ENCODE measurements around the gene PRKN. TPM values are rescaled to one million over a fixed set of nuclear protein-coding genes. Genes with fewer than 3 reads are reported as not detected.
A peak's percentile ranks its signal among the peaks of the same experiment; 100 is the strongest.

PRKN gene
- total and polyA plus RNA-seq, 5 donors from 2014 or later: 0.24 to 3.7 (median 2.5) TPM

DNA sequence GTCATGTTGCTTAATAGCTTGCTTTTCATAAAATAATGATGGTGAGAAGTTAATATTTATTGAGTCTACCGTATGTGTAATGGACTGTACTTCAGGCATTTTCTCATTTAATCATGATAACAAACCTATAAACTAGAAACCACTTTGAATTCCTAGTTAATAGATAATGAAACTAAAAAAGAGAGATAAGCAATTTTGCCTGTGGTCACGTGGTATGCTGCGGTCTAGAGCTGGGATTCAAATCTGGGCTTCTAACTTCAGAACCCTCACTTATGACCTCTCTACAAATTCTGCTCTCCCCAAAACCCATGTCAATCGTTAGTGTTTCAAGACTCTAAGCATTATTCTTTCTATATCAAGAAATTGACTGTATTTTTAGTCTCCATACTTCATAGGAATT is 700.7 kb downstream of the PRKN start:
- Mint-ChIP-seq H3K36me3 (peaks cover 6% of the 10 kb centered on the region), H3K27me3 (no peaks in the 10 kb centered on the region), H3K4me3 (no peak overlapping the region), H3K9me3 (peaks cover 3 to 21% (median 6%) of the 10 kb centered on the region in 7 donors), H3K27ac (no peak overlapping the region), H3K4me1 (no peaks in the 10 kb centered on the region)
- Histone ChIP-seq H3K9me3 (ENCODE audit: control insufficient read depth in 2 of 2, low read length in 2 of 2) (peaks cover 0 to 2% of the 10 kb centered on the region in 2 experiments), H3K27me3 (ENCODE audit: control insufficient read depth, insufficient read depth, low read length) (no peaks in the 10 kb centered on the region), H3K27ac (ENCODE audit: insufficient read depth, low read length, poor library complexity, severe bottlenecking) (no peak overlapping the region), H3K4me1 (ENCODE audit: control insufficient read depth, insufficient read depth, low read length, poor library complexity, severe bottlenecking) (no peaks in the 10 kb centered on the region), H3K4me3 (ENCODE audit: low read depth, low read length) (no peak overlapping the region), H3K36me3 (ENCODE audit: control insufficient read depth, insufficient read depth, low read length) (no peaks in the 10 kb centered on the region)
- no peak for ATAC-seq (ENCODE audit: low read depth in 2 of 2)
- no peak for DNase-seq

DNA sequence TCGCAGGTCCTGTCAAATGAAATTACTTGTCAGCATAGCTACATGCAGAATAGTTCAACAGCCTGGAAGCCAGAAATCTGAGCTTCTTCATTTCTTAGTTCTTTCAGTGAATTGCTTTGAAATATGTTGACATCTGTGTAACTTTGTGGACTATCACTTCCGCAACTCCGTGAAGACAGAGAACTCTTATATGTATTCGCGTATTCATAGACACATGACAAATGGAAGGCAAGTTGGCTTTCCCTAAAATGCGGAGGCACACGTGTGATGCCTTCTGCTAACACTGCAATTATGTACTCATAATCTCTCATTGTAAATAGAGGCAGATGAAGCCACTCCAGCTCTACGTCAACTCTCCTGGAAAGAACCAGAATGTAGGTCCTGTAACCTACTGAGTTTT is 701.5 kb downstream of the PRKN start:
- H3K27me3 Mint-ChIP-seq: no peaks in the 10 kb centered on the region
- no peaks in the 10 kb centered on the region for H3K4me1 ChIP-seq (ENCODE audit: control insufficient read depth, insufficient read depth, low read length, poor library complexity, severe bottlenecking)
- no peak overlapping the region for H3K27ac ChIP-seq (ENCODE audit: insufficient read depth, low read length, poor library complexity, severe bottlenecking)
- H3K9me3 ChIP-seq (ENCODE audit: control insufficient read depth in 2 of 2, low read length in 2 of 2): peaks cover 0 to 2% of the 10 kb centered on the region in 2 experiments
- ATAC-seq (ENCODE audit: low read depth in 2 of 2) (no peak), DNase-seq (no peak)
- no peak overlapping the region for H3K4me3 ChIP-seq (ENCODE audit: low read depth, low read length)
- peaks cover 3 to 21% (median 8%) of the 10 kb centered on the region in 7 donors for H3K9me3 Mint-ChIP-seq
- H3K36me3 Mint-ChIP-seq: peaks cover 6% of the 10 kb centered on the region
- H3K4me3 Mint-ChIP-seq: no peak overlapping the region
- no peaks in the 10 kb centered on the region for H3K27me3 ChIP-seq (ENCODE audit: control insufficient read depth, insufficient read depth, low read length)
- H3K36me3 ChIP-seq (ENCODE audit: control insufficient read depth, insufficient read depth, low read length): no peaks in the 10 kb centered on the region
- H3K4me1 Mint-ChIP-seq: no peaks in the 10 kb centered on the region
- H3K27ac Mint-ChIP-seq: no peak overlapping the region

DNA sequence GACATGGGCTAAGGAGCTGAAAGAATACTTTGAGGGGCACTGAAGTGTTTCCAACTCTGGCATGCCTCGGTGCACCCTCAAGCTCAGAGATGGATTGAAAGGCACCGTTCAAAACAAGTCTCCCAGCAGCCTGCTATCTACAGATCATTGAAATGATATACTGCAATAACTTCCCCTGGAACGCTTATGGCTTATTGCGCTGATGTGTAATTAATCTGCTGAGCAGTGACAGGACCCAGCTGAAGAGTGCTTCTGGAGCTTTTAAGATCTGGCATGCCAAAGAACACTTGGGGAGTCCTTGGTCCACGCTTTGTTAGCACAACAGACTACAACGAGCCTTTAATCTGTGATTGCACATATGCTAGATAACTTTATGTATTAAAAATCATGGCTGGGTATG is 708.2 kb downstream of the PRKN start:
- ATAC-seq (ENCODE audit: low read depth in 2 of 2) (no peak), DNase-seq (no peak)
- Mint-ChIP-seq H3K36me3 (peaks cover 6% of the 10 kb centered on the region), H3K9me3 (peaks cover 4 to 15% (median 9%) of the 10 kb centered on the region in 7 donors), H3K4me1 (peaks cover 0 to 1% (median 0%) of the 10 kb centered on the region in 4 donors), H3K4me3 (no peak overlapping the region), H3K27ac (no peak overlapping the region), H3K27me3 (no peaks in the 10 kb centered on the region)
- no peaks in the 10 kb centered on the region for H3K4me1 ChIP-seq (ENCODE audit: control insufficient read depth, insufficient read depth, low read length, poor library complexity, severe bottlenecking)
- peaks cover 2 to 4% of the 10 kb centered on the region in 2 experiments for H3K9me3 ChIP-seq (ENCODE audit: control insufficient read depth in 2 of 2, low read length in 2 of 2)
- H3K4me3 ChIP-seq (ENCODE audit: low read depth, low read length): no peak overlapping the region
- no peaks in the 10 kb centered on the region for H3K27me3 ChIP-seq (ENCODE audit: control insufficient read depth, insufficient read depth, low read length)
- H3K36me3 ChIP-seq (ENCODE audit: control insufficient read depth, insufficient read depth, low read length): no peaks in the 10 kb centered on the region
- H3K27ac ChIP-seq (ENCODE audit: insufficient read depth, low read length, poor library complexity, severe bottlenecking): no peak overlapping the region

DNA sequence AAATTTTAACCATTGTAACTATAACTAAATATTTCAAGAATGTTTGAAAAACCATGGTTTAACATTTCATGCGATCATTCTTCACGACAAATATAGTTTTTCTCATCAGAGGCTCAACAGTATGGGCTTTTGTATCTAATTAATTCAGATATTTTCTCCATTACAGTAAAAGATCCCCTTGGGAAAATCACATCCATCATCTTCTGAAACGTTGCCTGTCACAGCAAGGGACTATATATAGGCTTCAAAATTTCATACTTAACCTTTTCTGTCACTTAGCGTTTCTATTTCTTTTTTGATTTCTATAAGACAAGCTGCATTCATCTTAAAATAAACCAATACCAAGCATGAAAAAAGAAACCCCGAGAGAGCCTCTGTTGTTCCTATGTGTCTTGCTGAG is 710.0 kb downstream of the PRKN start:
- peaks cover 2 to 4% of the 10 kb centered on the region in 2 experiments for H3K9me3 ChIP-seq (ENCODE audit: control insufficient read depth in 2 of 2, low read length in 2 of 2)
- no peak overlapping the region for H3K27ac ChIP-seq (ENCODE audit: insufficient read depth, low read length, poor library complexity, severe bottlenecking)
- DNase-seq: no peak
- H3K4me1 ChIP-seq (ENCODE audit: control insufficient read depth, insufficient read depth, low read length, poor library complexity, severe bottlenecking): no peaks in the 10 kb centered on the region
- Mint-ChIP-seq H3K9me3 (peaks cover 2 to 13% (median 6%) of the 10 kb centered on the region in 7 donors), H3K27ac (no peak overlapping the region), H3K36me3 (no peaks in the 10 kb centered on the region), H3K4me3 (no peak overlapping the region), H3K4me1 (peaks cover 0 to 1% (median 0%) of the 10 kb centered on the region in 4 donors), H3K27me3 (no peaks in the 10 kb centered on the region)
- no peaks in the 10 kb centered on the region for H3K27me3 ChIP-seq (ENCODE audit: control insufficient read depth, insufficient read depth, low read length)
- H3K36me3 ChIP-seq (ENCODE audit: control insufficient read depth, insufficient read depth, low read length): no peaks in the 10 kb centered on the region
- H3K4me3 ChIP-seq (ENCODE audit: low read depth, low read length): no peak overlapping the region
- no peak for ATAC-seq (ENCODE audit: low read depth in 2 of 2)

DNA sequence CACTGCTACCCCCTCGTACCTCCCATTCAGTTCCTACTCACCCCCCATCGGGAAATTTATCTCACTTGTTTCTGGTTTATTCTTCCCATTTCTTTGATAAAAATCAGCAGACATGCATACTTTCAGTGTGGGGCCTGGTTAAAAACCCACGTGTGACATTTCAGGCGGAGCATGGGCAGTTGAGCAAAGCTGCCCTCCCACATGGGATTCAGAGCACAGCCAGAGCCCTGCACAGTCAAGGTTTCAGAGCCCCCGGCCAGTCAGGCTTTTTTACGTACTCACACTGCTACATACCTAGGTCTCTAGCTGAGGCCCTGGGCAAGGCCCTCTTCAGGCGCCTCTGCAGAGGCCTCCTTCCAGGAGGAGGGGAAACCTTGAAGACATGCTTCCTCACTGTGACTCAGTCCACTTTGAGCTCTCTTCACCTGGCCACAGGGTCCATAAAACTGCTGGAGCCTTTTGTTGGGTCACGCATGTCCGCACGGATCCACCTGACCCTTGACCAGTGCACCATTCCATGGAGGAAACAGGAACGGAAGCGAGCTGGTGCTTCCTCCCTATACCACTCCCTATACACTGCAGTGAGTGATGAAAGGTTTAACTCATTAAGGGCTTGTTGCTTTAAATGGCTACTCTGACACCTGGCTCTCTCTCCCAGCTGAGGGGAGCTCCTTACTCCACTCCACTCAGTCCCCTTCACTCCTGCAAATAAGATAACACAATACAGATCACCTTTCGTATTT is 713.3 kb downstream of the PRKN start:
- no peak overlapping the region for H3K27ac Mint-ChIP-seq
- no peak overlapping the region for H3K4me3 Mint-ChIP-seq

DNA sequence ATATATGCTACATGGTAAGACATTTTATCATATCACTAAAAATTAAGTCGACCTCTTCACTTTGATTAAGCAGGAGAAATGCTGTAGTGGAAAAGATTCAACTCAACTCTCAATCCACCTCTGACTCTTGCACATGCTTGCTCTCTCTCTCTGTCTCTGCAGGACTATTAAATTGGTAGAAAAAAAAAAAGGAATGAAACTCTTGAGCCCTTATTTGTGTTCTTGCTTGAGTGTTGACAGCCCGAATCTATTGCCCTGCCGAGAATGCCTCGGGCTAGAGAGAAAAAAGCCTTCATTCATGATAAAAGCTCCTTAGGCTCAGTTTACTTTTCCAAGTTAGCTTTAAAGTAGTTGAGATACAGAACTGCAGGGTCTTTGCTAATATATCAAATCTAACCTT is 722.2 kb downstream of the PRKN start:
- Histone ChIP-seq H3K27ac (ENCODE audit: insufficient read depth, low read length, poor library complexity, severe bottlenecking) (no peak overlapping the region), H3K27me3 (ENCODE audit: control insufficient read depth, insufficient read depth, low read length) (no peaks in the 10 kb centered on the region), H3K4me1 (ENCODE audit: control insufficient read depth, insufficient read depth, low read length, poor library complexity, severe bottlenecking) (no peaks in the 10 kb centered on the region), H3K4me3 (ENCODE audit: low read depth, low read length) (no peak overlapping the region), H3K9me3 (ENCODE audit: control insufficient read depth in 2 of 2, low read length in 2 of 2) (no peaks in the 10 kb centered on the region), H3K36me3 (ENCODE audit: control insufficient read depth, insufficient read depth, low read length) (no peaks in the 10 kb centered on the region)
- no peaks in the 10 kb centered on the region for H3K27me3 Mint-ChIP-seq
- ATAC-seq (ENCODE audit: low read depth in 2 of 2) (no peak), DNase-seq (no peak)
- no peaks in the 10 kb centered on the region for H3K4me1 Mint-ChIP-seq
- peaks cover 0 to 19% (median 10%) of the 10 kb centered on the region in 7 donors for H3K9me3 Mint-ChIP-seq
- H3K4me3 Mint-ChIP-seq: peak overlapping the region in 1 of 4 donors; percentile 23
- no peaks in the 10 kb centered on the region for H3K36me3 Mint-ChIP-seq
- no peak overlapping the region for H3K27ac Mint-ChIP-seq

More for the DNA sequence above, 713.3 kb downstream of the PRKN start:
- peaks cover 0 to 1% (median 0%) of the 10 kb centered on the region in 4 donors for H3K4me1 Mint-ChIP-seq
- no peaks in the 10 kb centered on the region for H3K4me1 ChIP-seq (ENCODE audit: control insufficient read depth, insufficient read depth, low read length, poor library complexity, severe bottlenecking)
- peaks cover 2 to 11% (median 4%) of the 10 kb centered on the region in 7 donors for H3K9me3 Mint-ChIP-seq
- H3K27me3 Mint-ChIP-seq: no peaks in the 10 kb centered on the region
- no peak overlapping the region for H3K27ac ChIP-seq (ENCODE audit: insufficient read depth, low read length, poor library complexity, severe bottlenecking)
- H3K4me3 ChIP-seq (ENCODE audit: low read depth, low read length): no peak overlapping the region
- H3K36me3 ChIP-seq (ENCODE audit: control insufficient read depth, insufficient read depth, low read length): no peaks in the 10 kb centered on the region
- H3K36me3 Mint-ChIP-seq: no peaks in the 10 kb centered on the region
- peaks cover 3 to 4% of the 10 kb centered on the region in 2 experiments for H3K9me3 ChIP-seq (ENCODE audit: control insufficient read depth in 2 of 2, low read length in 2 of 2)
- ATAC-seq (ENCODE audit: low read depth in 2 of 2): no peak
- H3K27me3 ChIP-seq (ENCODE audit: control insufficient read depth, insufficient read depth, low read length): no peaks in the 10 kb centered on the region
- DNase-seq: no peak

DNA sequence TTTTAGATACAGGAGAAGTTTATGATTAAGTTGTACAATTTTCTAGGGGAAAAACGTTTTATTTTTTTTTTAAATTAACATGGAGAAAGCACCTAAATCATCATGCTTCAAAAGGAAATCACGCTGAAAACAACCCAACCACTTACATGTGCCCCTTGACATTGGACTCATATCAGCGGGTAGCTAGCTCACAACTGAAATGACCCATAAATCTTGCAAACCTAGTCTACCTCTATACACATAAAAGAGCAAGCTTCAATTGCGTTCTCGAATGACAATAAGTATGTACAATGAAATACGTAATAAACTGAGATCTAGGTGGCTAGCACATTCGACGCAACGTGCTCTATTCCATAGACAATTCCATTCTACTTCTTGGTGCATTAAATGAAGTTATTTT is 730.8 kb downstream of the PRKN start:
- no peak for ATAC-seq (ENCODE audit: low read depth in 2 of 2)
- H3K36me3 Mint-ChIP-seq: no peaks in the 10 kb centered on the region
- no peak for DNase-seq
- no peak overlapping the region for H3K4me3 Mint-ChIP-seq
- H3K4me3 ChIP-seq (ENCODE audit: low read depth, low read length): no peak overlapping the region
- no peaks in the 10 kb centered on the region for H3K9me3 ChIP-seq (ENCODE audit: control insufficient read depth in 2 of 2, low read length in 2 of 2)
- no peaks in the 10 kb centered on the region for H3K27me3 Mint-ChIP-seq
- H3K36me3 ChIP-seq (ENCODE audit: control insufficient read depth, insufficient read depth, low read length): no peaks in the 10 kb centered on the region
- H3K27me3 ChIP-seq (ENCODE audit: control insufficient read depth, insufficient read depth, low read length): no peaks in the 10 kb centered on the region
- H3K27ac ChIP-seq (ENCODE audit: insufficient read depth, low read length, poor library complexity, severe bottlenecking): no peak overlapping the region
- peaks cover 3 to 37% (median 13%) of the 10 kb centered on the region in 7 donors for H3K9me3 Mint-ChIP-seq
- H3K4me1 Mint-ChIP-seq: no peaks in the 10 kb centered on the region
- H3K27ac Mint-ChIP-seq: no peak overlapping the region
- no peaks in the 10 kb centered on the region for H3K4me1 ChIP-seq (ENCODE audit: control insufficient read depth, insufficient read depth, low read length, poor library complexity, severe bottlenecking)

DNA sequence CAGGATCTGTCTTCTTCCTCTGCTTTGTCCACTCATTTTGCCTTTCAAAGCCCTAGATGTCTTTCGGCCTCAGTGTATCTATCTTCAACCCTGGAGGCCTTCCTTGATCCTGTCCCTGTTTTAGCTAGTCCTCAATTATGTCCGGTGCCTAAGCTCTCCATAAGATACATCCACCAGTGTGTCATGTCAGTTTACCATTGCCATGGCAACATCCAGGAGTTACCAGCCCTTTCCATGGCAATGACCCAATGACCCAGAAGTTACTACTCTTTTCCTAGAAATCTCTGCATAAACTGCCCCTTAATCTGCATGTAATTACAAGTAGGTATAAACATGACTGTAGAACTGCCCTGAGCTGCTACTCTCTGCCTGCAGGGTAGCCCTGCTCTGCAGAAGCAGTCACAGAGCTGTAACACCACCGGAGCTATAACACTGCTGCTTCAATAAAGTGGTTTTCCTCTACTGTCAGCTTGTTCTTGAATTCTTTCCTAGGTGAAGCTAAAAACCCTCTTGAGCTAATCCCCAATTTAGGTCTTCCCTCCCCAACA is 741.6 kb downstream of the PRKN start:
- Mint-ChIP-seq H3K4me3 (no peak overlapping the region), H3K4me1 (no peaks in the 10 kb centered on the region), H3K27me3 (no peaks in the 10 kb centered on the region), H3K9me3 (peaks cover 3 to 19% (median 9%) of the 10 kb centered on the region in 7 donors), H3K27ac (no peak overlapping the region), H3K36me3 (peaks cover 4% of the 10 kb centered on the region)
- DNase-seq (no peak), ATAC-seq (ENCODE audit: low read depth in 2 of 2) (no peak)
- Histone ChIP-seq H3K27ac (ENCODE audit: insufficient read depth, low read length, poor library complexity, severe bottlenecking) (no peak overlapping the region), H3K4me1 (ENCODE audit: control insufficient read depth, insufficient read depth, low read length, poor library complexity, severe bottlenecking) (no peaks in the 10 kb centered on the region), H3K27me3 (ENCODE audit: control insufficient read depth, insufficient read depth, low read length) (no peaks in the 10 kb centered on the region), H3K9me3 (ENCODE audit: control insufficient read depth in 2 of 2, low read length in 2 of 2) (peaks cover 5 to 6% of the 10 kb centered on the region in 2 experiments), H3K36me3 (ENCODE audit: control insufficient read depth, insufficient read depth, low read length) (no peaks in the 10 kb centered on the region), H3K4me3 (ENCODE audit: low read depth, low read length) (no peak overlapping the region)
